Dendritic cell treated with granulocyte-macrophage colony-stimulating factor and Interleukin-4, amounts not matched to agents 40 ng/mL and 50 ng/mL, for 4 days (primary cell): ENCODE data around the gene FAM89A.
"Not testable (repeated sequence)": the region's sequence is repeated elsewhere in the genome, so short reads cannot be mapped to it uniquely, and the experiment has no call there.

ENCODE experiments used
- H3K27ac Mint-ChIP-seq: one replicate; pipeline ENCODE4 v1.8.0; 2022; ENCODE audit warnings: mild to moderate bottlenecking, mixed read lengths
- H3K27me3 Mint-ChIP-seq: one replicate; pipeline ENCODE4 v1.8.0; 2022; ENCODE audit warnings: mild to moderate bottlenecking, mixed read lengths
- H3K36me3 Mint-ChIP-seq: one replicate; pipeline ENCODE4 v1.8.0; 2022; ENCODE audit warnings: low read depth, mixed read lengths
- H3K4me1 Mint-ChIP-seq: one replicate; pipeline ENCODE4 v1.8.0; 2022; ENCODE audit warnings: low read depth, mixed read lengths
- H3K4me3 Mint-ChIP-seq: one replicate; pipeline ENCODE4 v1.8.0; 2022; ENCODE audit warnings: mild to moderate bottlenecking, moderate library complexity, mixed read lengths
- H3K9me3 Mint-ChIP-seq: one replicate; pipeline ENCODE4 v1.8.0; 2022; ENCODE audit warnings: mixed read lengths
- intact Hi-C: fragments of 100-400 bp; cut with micrococcal nuclease; formaldehyde crosslinking; loops from one replicate; pipeline ENCODE4 v1.15.0; 2022

The FAM89A gene

DNA sequence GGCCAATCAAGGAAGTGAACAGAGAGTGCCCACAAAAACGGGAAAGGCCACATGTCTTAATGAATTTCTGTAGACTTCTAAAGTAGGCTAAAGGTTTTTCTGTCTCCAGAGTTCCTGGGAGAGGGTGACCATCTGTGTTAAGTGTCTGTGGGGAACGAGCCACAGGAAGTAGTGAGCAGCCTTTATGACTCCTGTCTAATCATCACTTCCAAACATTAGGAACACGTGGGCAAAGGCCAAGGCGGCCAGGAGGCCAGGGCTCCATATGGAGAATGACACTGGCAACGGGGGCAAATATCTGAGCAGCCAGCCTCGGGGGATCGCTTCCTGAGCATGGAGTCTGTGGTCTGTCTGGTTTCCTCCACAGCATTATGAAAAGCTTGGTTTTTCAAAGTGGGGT, 7.1 kb downstream of the FAM89A start:
- Mint-ChIP-seq H3K9me3 (no peaks in the 10 kb centered on the region), H3K36me3 (no peaks in the 10 kb centered on the region), H3K4me3 (no peak overlapping the region), H3K27ac (no peak overlapping the region), H3K4me1 (peaks cover 51% of the 10 kb centered on the region), H3K27me3 (peaks cover 9% of the 10 kb centered on the region)
- intact Hi-C loops: no loop called here

DNA sequence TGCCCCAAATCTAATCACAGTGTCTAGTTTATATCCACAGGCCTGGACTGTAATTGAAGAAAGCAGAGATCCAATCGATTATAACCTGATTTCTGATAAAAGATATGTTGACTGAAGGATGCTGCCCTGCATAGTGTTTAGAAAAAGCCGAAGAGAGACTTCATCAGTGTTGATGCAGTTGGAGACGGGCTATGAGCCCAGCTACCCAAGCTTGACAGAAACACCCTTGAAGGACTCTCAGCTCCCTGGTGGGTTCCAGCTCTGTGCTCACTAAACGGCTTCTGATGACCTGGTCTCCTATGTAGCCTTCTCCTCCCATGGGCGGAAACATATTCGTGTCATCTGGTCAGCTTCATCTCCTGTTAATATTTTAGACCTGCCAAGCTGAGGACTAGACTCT, 10.2 kb downstream of the FAM89A start:
- intact Hi-C loops: no loop called here
- H3K4me1 Mint-ChIP-seq: peaks cover 39% of the 10 kb centered on the region
- peaks cover 6% of the 10 kb centered on the region for H3K27me3 Mint-ChIP-seq
- no peak overlapping the region for H3K4me3 Mint-ChIP-seq
- no peaks in the 10 kb centered on the region for H3K9me3 Mint-ChIP-seq
- H3K36me3 Mint-ChIP-seq: no peaks in the 10 kb centered on the region
- no peak overlapping the region for H3K27ac Mint-ChIP-seq

DNA sequence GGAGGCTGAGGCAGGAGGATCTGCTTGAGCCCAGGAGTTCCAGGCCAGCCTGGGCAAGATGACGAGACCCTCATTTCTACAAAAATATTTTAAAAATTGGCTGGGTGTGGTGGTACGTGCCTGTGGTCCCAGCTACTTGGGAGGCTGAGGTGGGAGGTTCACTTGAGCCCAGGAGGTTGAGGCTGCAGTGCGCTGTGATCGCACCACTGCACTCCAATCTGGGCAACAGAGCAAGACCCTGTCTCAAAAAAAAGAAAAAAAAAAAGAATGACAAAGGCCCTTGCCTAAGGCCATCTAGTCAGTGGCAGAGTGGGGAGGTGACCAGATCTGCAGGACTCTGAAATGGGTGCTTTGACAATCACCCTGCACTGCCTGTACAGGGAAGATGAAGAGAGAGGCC, 10.8 kb downstream of the FAM89A start:
- H3K4me1 Mint-ChIP-seq: peaks cover 39% of the 10 kb centered on the region
- H3K9me3 Mint-ChIP-seq, intact Hi-C loops, H3K4me3 Mint-ChIP-seq, H3K27me3 Mint-ChIP-seq, H3K36me3 Mint-ChIP-seq, H3K27ac Mint-ChIP-seq: not testable (repeated sequence)

DNA sequence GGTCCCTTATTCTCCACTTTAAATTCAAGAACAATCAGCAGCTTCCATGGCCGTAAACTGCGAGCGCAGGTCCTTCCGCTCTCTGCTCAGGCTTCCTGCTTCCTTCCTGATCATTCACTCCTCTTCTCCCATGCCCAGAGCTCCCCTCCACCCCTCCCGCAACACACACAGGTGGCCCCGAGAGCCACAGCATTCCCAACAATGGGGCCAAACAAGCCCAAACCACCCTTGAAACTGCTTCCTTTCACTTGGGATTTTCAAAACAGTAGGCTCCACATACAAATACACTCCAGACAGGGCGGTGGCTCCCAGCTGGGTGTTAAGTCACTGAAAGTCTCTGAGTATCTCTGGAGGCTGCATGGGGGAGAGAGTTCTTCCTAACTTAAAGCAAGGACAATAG, 11.4 kb downstream of the FAM89A start:
- peaks cover 39% of the 10 kb centered on the region for H3K4me1 Mint-ChIP-seq
- no peaks in the 10 kb centered on the region for H3K36me3 Mint-ChIP-seq
- peak overlapping the region; percentile 67 for H3K4me3 Mint-ChIP-seq
- intact Hi-C loops: no loop called here
- H3K9me3 Mint-ChIP-seq: no peaks in the 10 kb centered on the region
- peaks cover 6% of the 10 kb centered on the region for H3K27me3 Mint-ChIP-seq
- H3K27ac Mint-ChIP-seq: peak overlapping the region; percentile 61

- H3K4me1 Mint-ChIP-seq: peaks cover 32% of the 10 kb centered on the region
- H3K27me3 Mint-ChIP-seq: peaks cover 6% of the 10 kb centered on the region
- no peak overlapping the region for H3K4me3 Mint-ChIP-seq
- H3K27ac Mint-ChIP-seq: no peak overlapping the region
- intact Hi-C loops: no loop called here
- no peaks in the 10 kb centered on the region for H3K36me3 Mint-ChIP-seq
- H3K9me3 Mint-ChIP-seq: no peaks in the 10 kb centered on the region
Observed at GRCh38 chr1:231027971-231028370, 12.1 kb downstream of the FAM89A start.

GRCh38 chr1:231027136-231027925, 12.7 kb downstream of the FAM89A start:
- peaks cover 6% of the 10 kb centered on the region for H3K27me3 Mint-ChIP-seq
- peaks cover 26% of the 10 kb centered on the region for H3K4me1 Mint-ChIP-seq
- H3K27ac Mint-ChIP-seq: no peak overlapping the region
- intact Hi-C loops: no loop called here
- no peaks in the 10 kb centered on the region for H3K9me3 Mint-ChIP-seq
- no peak overlapping the region for H3K4me3 Mint-ChIP-seq
- no peaks in the 10 kb centered on the region for H3K36me3 Mint-ChIP-seq

GRCh38 chr1:231026576-231026975, 13.5 kb downstream of the FAM89A start:
- peaks cover 6% of the 10 kb centered on the region for H3K27me3 Mint-ChIP-seq
- intact Hi-C loops: no loop called here
- no peaks in the 10 kb centered on the region for H3K36me3 Mint-ChIP-seq
- H3K4me1 Mint-ChIP-seq: peaks cover 32% of the 10 kb centered on the region
- H3K27ac Mint-ChIP-seq: no peak overlapping the region
- no peak overlapping the region for H3K4me3 Mint-ChIP-seq
- H3K9me3 Mint-ChIP-seq: no peaks in the 10 kb centered on the region

GRCh38 chr1:231023150-231023549, 16.9 kb downstream of the FAM89A start:
- intact Hi-C loops: no loop called here
- no peaks in the 10 kb centered on the region for H3K9me3 Mint-ChIP-seq
- H3K27ac Mint-ChIP-seq: no peak overlapping the region
- H3K27me3 Mint-ChIP-seq: peaks cover 6% of the 10 kb centered on the region
- H3K36me3 Mint-ChIP-seq: no peaks in the 10 kb centered on the region
- no peak overlapping the region for H3K4me3 Mint-ChIP-seq
- peaks cover 41% of the 10 kb centered on the region for H3K4me1 Mint-ChIP-seq

DNA sequence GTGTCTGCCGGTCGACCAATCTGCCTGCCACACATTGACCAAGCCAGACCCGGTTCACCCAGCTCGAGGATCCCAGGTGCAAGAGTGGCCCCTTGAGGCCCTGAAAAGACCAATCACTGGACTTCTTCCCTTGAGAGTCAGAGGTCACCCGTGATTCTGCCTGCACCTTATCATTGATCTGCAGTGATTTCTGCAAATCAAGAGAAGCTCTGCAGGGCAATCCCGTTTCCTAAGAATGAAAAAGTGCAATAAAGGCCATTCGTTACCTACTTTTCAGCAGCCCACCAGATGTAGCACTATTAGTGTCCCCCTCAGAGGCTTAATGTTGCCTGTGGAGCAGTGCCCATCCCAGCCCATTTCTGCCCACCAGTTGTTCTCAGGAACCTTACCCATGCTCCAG, 17.5 kb downstream of the FAM89A start:
- H3K27me3 Mint-ChIP-seq, H3K36me3 Mint-ChIP-seq, intact Hi-C loops, H3K4me3 Mint-ChIP-seq, H3K27ac Mint-ChIP-seq, H3K9me3 Mint-ChIP-seq: not testable (repeated sequence)
- peaks cover 35% of the 10 kb centered on the region for H3K4me1 Mint-ChIP-seq

DNA sequence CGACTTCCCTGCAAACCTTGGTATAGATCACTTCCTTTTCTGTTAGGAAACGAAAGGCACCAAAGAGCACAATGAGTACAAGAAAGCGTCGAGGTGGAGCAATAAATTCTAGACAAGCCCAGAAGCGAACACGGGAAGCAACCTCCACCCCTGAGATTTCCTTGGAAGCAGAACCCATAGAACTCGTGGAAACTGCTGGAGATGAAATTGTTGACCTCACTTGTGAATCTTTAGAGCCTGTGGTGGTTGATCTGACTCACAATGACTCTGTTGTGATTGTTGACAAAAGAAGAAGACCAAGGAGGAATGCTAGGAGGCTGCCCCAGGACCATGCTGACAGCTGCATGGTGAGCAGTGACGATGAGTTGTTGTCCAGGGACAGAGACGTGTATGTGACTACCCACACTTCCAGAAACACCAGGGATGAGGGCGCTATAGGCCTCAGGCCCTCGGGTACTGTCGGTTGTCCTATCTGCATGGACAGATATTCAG, 18.5 kb downstream of the FAM89A start:
- peaks cover 28% of the 10 kb centered on the region for H3K4me1 Mint-ChIP-seq
- no peak overlapping the region for H3K4me3 Mint-ChIP-seq
- no peaks in the 10 kb centered on the region for H3K36me3 Mint-ChIP-seq
- no peak overlapping the region for H3K27ac Mint-ChIP-seq
- intact Hi-C loops: no loop called here
- no peaks in the 10 kb centered on the region for H3K9me3 Mint-ChIP-seq
- H3K27me3 Mint-ChIP-seq: no peaks in the 10 kb centered on the region

DNA sequence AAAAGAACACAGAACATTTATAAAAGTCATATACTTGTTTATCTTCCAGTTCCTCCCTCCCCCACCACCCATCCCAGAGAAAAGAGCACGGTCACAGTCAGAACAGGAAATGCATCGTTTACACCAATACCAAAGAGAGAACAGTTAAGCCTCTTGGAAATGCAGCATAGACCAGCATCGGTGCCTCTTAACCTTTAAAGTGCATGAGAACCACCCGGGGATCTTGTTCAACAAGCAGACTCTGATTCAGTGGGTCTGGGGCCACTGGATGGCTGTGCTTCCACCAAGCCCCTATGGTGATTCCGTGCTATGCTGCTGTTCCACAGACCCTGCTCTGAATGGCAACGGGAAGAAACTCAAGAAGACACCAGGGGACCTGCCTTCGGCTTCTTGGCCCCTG, 19.2 kb downstream of the FAM89A start:
- intact Hi-C loops: no loop called here
- H3K27ac Mint-ChIP-seq: peak overlapping the region; percentile 63
- no peaks in the 10 kb centered on the region for H3K36me3 Mint-ChIP-seq
- peak overlapping the region; percentile 51 for H3K4me3 Mint-ChIP-seq
- no peaks in the 10 kb centered on the region for H3K27me3 Mint-ChIP-seq
- no peaks in the 10 kb centered on the region for H3K9me3 Mint-ChIP-seq
- peaks cover 23% of the 10 kb centered on the region for H3K4me1 Mint-ChIP-seq

DNA sequence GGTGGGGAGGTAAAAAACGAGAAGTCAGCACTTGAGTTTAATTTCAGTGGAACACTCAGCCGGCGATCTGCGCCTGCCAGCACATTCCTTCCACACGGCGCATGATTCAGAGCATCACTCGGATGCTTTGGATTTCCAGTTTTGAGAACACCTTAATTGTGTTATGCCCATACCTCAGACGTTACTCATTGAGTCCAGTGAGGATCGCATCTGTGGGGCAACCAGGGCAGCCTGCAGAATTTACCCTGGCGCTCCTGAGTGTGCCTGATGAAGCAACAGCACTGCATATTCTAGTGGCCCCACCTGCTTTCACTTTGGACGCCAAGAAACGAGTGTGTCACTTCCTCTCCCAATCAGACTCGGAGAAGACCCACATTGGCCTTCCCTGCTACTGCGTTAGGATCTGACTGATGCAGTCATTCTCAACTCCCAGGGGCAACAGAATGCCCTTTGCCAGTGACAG, 19.9 kb downstream of the FAM89A start:
- H3K9me3 Mint-ChIP-seq: no peaks in the 10 kb centered on the region
- peaks cover 23% of the 10 kb centered on the region for H3K4me1 Mint-ChIP-seq
- no peaks in the 10 kb centered on the region for H3K36me3 Mint-ChIP-seq
- peak overlapping the region; percentile 63 for H3K27ac Mint-ChIP-seq
- H3K27me3 Mint-ChIP-seq: no peaks in the 10 kb centered on the region
- peak overlapping the region; percentile 51 for H3K4me3 Mint-ChIP-seq
- intact Hi-C loops: no loop called here

GRCh38 chr1:231019711-231020110, 20.3 kb downstream of the FAM89A start:
- no peak overlapping the region for H3K4me3 Mint-ChIP-seq
- peak overlapping the region; percentile 63 for H3K27ac Mint-ChIP-seq
- H3K27me3 Mint-ChIP-seq: no peaks in the 10 kb centered on the region
- no peaks in the 10 kb centered on the region for H3K36me3 Mint-ChIP-seq
- no peaks in the 10 kb centered on the region for H3K9me3 Mint-ChIP-seq
- intact Hi-C loops: no loop called here
- peaks cover 23% of the 10 kb centered on the region for H3K4me1 Mint-ChIP-seq

DNA sequence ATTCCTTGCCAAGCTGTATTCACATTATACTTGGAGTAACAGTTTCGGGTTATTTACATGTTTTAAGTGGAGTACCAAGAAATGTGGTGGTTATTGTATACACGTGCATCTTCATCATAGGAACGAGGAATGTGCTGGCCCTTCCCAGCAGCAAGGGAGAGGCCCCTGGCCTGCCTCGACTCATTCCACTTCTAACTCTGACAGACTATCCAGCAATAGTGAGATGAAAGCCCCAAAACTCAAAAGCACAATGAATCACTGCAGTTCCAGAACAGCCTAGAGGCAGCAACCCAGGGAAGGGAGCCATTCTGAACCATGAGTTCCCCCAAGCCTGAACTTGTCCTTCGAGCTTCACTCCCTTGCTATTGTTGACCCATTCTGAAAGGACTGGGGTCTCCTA, 23.1 kb downstream of the FAM89A start:
- Mint-ChIP-seq H3K27ac (no peak overlapping the region), H3K9me3 (no peaks in the 10 kb centered on the region)
- intact Hi-C loops: no loop called here

GRCh38 chr1:231016234-231016633, 23.8 kb downstream of the FAM89A start:
- Mint-ChIP-seq H3K36me3 (no peaks in the 10 kb centered on the region), H3K27ac (no peak overlapping the region)

More for the DNA sequence above, 23.1 kb downstream of the FAM89A start:
- peaks cover 22% of the 10 kb centered on the region for H3K4me1 Mint-ChIP-seq
- no peaks in the 10 kb centered on the region for H3K36me3 Mint-ChIP-seq
- no peaks in the 10 kb centered on the region for H3K27me3 Mint-ChIP-seq
- H3K4me3 Mint-ChIP-seq: no peak overlapping the region

More at GRCh38 chr1:231016234-231016633, 23.8 kb downstream of the FAM89A start:
- peaks cover 14% of the 10 kb centered on the region for H3K4me1 Mint-ChIP-seq
- no peaks in the 10 kb centered on the region for H3K27me3 Mint-ChIP-seq
- H3K4me3 Mint-ChIP-seq: no peak overlapping the region
- no peaks in the 10 kb centered on the region for H3K9me3 Mint-ChIP-seq
- intact Hi-C loops: no loop called here
